ENCODE results near the gene C10orf62.
A peak's percentile ranks its signal among the peaks of the same experiment; 100 is the strongest.
"Not testable (repeated sequence)": the region's sequence is repeated elsewhere in the genome, so short reads cannot be mapped to it uniquely, and the experiment has no call there.

The C10orf62 gene

GRCh38 chr10:97629289-97629688, 39.8 kb downstream of the C10orf62 start:
- DNase-seq (ENCODE audit: low spot score): no peak

GRCh38 chr10:97631098-97631497, 41.6 kb downstream of the C10orf62 start:
- no peak for DNase-seq (ENCODE audit: low spot score)

- peak; percentile 90 for DNase-seq (ENCODE audit: low spot score)
Measured at GRCh38 chr10:97632949-97633884, 43.7 kb downstream of the C10orf62 start, which contains the start of gene MORN4. Gene MORN4 (minus strand): TSS chr10:97633500. CDS start chr10:97619653, 13,847 bp downstream.

GRCh38 chr10:97633921-97634320, 44.4 kb downstream of the C10orf62 start:
- no peak for DNase-seq (ENCODE audit: low spot score)

GRCh38 chr10:97635577-97635976, 46.1 kb downstream of the C10orf62 start:
- DNase-seq (ENCODE audit: low spot score): no peak

- DNase-seq (ENCODE audit: low spot score): not testable (repeated sequence)
Measured at GRCh38 chr10:97639090-97639489, 49.6 kb downstream of the C10orf62 start.

GRCh38 chr10:97640174-97640867, 50.8 kb downstream of the C10orf62 start, which contains the start of gene PI4K2A:
Gene PI4K2A (plus strand): TSS chr10:97640671. CDS start chr10:97640743, 72 bp downstream.
- DNase-seq (ENCODE audit: low spot score): peak; percentile 98
